Retinal pigment epithelial cell (primary cell): Measurements from ENCODE around the gene PARD3.

ENCODE experiments used
- DNase-seq: peaks from one replicate; pipeline ENCODE4 v3.0.0-alpha.2; 2010; ENCODE audit warnings: low read depth
- H3K4me3 ChIP-seq: 2 replicates; pipeline ENCODE4 v1.5.1; 2011; ENCODE audit warnings: mild to moderate bottlenecking, low read length, control low read depth, moderate library complexity
- TF ChIP-seq, protein P1 (sequence below): conservative IDR thresholded peaks from 2 replicates; pipeline ENCODE4 v1.5.1; 2011; ENCODE audit warnings: low read depth, low read length, control low read depth, inconsistent platforms

PARD3 gene

DNA sequence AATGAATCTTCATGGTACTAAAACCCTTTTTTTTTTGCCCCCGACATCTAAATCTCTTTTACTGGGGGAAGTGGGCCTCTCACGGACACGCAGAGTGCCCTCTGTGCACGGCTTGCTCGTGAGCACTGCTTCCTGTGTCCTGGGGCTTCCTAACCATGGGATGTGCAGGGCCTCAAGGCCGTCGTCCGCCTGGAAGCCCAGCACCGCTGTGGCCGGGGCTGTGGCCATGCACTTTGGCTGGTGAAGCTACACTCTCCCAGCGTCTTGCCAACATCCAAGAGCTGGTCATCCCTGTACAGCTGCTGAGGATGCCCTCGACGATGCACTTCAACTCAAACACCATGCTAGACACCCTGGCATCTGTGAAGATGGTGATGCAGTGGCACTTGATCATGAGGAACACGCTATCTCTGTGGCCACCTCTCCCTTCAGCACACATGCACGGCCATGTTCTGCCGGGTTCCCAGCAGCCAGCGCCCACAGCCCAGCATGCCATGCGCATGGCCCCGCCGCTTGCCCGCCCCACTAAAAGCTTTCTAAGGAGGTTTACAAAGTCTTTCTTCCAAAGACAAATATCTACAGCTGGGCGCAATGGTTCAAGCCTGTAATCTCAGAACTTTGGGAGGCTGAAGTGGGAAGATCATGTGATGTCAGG lies 326.5 kb downstream of the PARD3 start:
- TF ChIP-seq, protein P1, sequence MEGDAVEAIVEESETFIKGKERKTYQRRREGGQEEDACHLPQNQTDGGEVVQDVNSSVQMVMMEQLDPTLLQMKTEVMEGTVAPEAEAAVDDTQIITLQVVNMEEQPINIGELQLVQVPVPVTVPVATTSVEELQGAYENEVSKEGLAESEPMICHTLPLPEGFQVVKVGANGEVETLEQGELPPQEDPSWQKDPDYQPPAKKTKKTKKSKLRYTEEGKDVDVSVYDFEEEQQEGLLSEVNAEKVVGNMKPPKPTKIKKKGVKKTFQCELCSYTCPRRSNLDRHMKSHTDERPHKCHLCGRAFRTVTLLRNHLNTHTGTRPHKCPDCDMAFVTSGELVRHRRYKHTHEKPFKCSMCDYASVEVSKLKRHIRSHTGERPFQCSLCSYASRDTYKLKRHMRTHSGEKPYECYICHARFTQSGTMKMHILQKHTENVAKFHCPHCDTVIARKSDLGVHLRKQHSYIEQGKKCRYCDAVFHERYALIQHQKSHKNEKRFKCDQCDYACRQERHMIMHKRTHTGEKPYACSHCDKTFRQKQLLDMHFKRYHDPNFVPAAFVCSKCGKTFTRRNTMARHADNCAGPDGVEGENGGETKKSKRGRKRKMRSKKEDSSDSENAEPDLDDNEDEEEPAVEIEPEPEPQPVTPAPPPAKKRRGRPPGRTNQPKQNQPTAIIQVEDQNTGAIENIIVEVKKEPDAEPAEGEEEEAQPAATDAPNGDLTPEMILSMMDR: no peak
- no peak overlapping the region for H3K4me3 ChIP-seq

DNA sequence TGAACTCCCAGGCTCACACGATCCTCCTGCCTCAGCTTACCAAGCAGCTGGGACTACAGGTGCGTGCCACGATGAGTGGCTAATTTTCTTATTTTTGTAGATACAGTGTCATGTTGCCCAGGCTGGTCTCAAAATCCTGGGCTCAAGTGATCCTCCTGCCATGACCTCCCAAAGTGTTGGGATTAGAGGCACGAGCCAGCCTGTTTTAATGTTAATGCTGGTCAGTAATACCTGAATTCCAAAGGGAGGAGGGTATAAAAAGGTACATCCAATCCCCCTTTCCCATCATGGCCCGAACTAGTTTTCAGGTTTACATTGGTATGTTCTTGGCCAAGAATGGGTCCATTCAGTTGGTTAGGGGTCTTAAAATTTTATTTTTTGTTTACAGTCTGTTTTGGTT lies 329.1 kb downstream of the PARD3 start:
- TF ChIP-seq, protein P1: no peak
- H3K4me3 ChIP-seq: no peak overlapping the region
- DNase-seq: no peak

More for the DNA sequence above, 326.5 kb downstream of the PARD3 start:
- DNase-seq: no peak

DNA sequence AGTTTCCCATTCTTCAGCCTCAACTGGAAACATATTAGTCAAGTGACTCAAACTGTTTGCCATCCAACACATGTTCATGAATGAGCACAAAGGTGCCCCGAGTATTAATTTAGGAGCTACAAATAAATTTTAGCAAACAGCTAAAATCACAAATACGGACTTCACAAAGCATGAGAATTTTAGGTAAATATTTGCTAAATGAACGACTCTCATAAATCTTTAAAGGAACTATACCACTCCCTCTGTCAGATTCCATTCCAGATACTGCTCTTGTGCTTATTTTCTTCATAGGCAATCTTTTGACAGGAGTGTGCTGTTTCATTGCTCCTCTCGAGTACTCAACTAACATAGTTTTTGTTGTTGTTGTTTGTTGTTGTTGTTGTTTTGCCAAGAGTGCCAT lies 330.9 kb downstream of the PARD3 start:
- DNase-seq: no peak
- TF ChIP-seq, protein P1: no peak
- no peak overlapping the region for H3K4me3 ChIP-seq

DNA sequence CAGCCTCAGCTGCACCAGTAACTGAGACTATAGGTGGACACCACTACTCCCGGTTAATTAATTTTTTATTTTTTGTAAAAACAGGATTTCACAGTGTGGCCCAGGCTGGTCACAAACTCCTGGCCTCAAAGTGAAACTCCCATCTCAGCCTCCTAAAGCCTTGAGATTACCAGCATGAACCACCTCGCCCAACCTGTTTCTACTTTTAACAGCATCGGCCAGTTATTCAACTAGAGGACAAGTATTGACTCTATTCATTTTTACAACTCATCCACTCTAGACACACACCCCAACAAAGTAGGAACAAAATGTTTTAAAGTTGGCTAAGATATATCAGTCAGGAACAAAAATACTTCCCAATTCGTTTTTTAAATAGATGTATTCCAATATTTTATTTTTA lies 334.8 kb downstream of the PARD3 start:
- no peak overlapping the region for H3K4me3 ChIP-seq
- DNase-seq: no peak
- TF ChIP-seq, protein P1: no peak

DNA sequence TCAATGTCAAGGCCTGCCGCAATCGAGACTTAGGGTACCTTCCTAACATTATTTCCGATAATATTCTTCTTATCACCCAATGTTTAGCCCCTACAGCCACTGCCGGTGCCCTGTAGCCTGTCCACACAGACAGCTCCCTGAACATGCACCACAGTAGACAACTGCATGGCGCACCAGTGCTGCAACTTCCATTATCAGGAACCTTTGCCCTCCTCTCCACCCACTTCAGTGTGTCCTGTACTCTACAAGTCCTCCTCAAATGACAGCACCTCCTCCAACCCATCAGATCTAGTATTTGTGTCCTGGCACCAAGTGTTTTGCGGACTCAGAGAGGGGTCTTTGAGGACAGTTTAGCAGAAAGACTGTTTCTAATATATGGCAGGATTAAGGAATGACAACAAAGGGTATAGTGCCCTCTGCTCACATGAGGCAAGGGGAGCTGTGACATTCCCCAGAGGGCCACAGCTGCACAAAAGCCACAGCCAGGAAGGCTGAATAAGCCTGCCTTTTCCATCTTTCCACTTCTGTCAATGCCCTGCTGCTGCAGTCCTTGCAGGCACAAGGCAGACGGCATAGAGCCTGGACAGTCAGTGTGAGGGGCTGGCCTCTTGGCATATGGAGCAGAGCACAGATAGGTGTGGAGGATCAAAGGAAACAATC lies 335.4 kb downstream of the PARD3 start:
- no peak overlapping the region for H3K4me3 ChIP-seq
- TF ChIP-seq, protein P1: no peak

DNA sequence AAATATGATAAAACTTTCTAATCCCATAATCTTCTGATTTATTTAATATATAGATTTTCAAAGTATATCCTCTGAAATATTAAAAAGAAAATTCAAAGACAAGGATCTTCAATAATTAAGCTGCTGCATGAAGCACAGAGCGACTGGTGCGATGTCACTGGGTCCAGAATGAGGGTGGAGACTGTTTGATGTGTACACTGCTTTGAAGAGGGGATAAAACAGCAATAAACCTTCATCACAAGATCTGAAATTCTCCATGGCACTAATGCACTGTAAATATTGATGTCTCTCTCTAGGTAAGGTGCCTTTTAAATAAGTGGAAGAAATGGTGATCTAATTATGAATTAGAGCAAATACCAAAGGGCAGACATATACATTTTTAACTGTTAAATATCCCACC lies 337.8 kb downstream of the PARD3 start:
- no peak overlapping the region for H3K4me3 ChIP-seq
- TF ChIP-seq, protein P1: no peak
- no peak for DNase-seq

More for the DNA sequence above, 335.4 kb downstream of the PARD3 start:
- DNase-seq: no peak

DNA sequence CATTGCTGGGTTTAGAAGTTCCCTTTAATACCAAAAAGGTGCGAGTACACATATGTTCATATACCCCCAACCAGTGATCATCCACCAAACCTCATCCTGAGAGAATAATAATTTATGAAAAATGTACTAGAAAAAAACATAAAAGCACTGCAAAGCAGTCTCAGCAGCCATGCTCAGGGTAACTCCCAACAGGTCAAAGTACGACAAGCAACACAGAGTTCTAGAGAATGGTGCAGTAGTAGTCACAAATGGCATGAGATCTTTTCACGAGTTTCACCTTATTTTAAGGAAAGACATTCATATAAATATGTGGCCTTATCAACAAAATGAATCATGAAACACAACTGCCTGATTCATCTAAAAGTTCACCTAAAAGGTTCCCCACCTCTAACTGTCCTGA lies 338.5 kb downstream of the PARD3 start:
- TF ChIP-seq, protein P1: no peak
- no peak overlapping the region for H3K4me3 ChIP-seq
- DNase-seq: no peak
